Type B pancreatic cell (in vitro differentiated cells): ENCODE data around the gene PRKCG. TPM values are rescaled to one million over a fixed set of nuclear protein-coding genes. Genes with fewer than 3 reads are reported as not detected.
"Not testable (repeated sequence)": the region's sequence is repeated elsewhere in the genome, so short reads cannot be mapped to it uniquely, and the experiment has no call there.

Source experiments
- DNase-seq: peaks from one replicate; pipeline ENCODE4 v3.0.0; 2021; ENCODE audit warnings: mixed read lengths; ENCODE audit not compliant: unreplicated experiment; ENCODE audit errors: extremely low spot score
- H3K27ac Mint-ChIP-seq: 2 replicates; pipeline ENCODE4 v1.8.0; 2021; ENCODE audit warnings: mild to moderate bottlenecking, mixed read lengths
- H3K27me3 Mint-ChIP-seq: 2 replicates; pipeline ENCODE4 v1.8.0; 2021; ENCODE audit warnings: mixed read lengths
- H3K36me3 Mint-ChIP-seq: 2 replicates; pipeline ENCODE4 v1.8.0; 2021; ENCODE audit warnings: mixed read lengths
- H3K4me1 Mint-ChIP-seq: one replicate; pipeline ENCODE4 v1.8.0; 2021; ENCODE audit warnings: mixed read lengths; ENCODE audit not compliant: unreplicated experiment
- H3K4me3 Mint-ChIP-seq: 2 replicates; pipeline ENCODE4 v1.8.0; 2021; ENCODE audit warnings: mild to moderate bottlenecking, mixed read lengths
- H3K9me3 Mint-ChIP-seq: 2 replicates; pipeline ENCODE4 v1.8.0; 2021; ENCODE audit warnings: mixed read lengths
- CTCF ChIP-seq: fragments of 200-600 bp; sonication (generic); conservative IDR thresholded peaks from 2 replicates; pipeline ENCODE4 v1.5.0; 2021; ENCODE audit warnings: antibody characterized with exemption, mild to moderate bottlenecking
- total RNA-seq: library from RNA; stranded (reverse); gene quantifications from 2 replicates; pipeline ENCODE4 v1.2.1, GENCODE V29; 2021; ENCODE audit warnings: low replicate concordance

The PRKCG gene
- total RNA-seq, 1 donor from 2014 or later: 3.1 TPM

GRCh38 chr19:53947624-53948023 lies 65.6 kb downstream of the PRKCG start:
- DNase-seq: no peak
- Mint-ChIP-seq H3K4me3 (no peak overlapping the region), H3K27me3 (peaks cover 54% of the 10 kb centered on the region), H3K27ac (no peak overlapping the region), H3K36me3 (no peaks in the 10 kb centered on the region), H3K9me3 (peaks cover 4% of the 10 kb centered on the region), H3K4me1 (no peaks in the 10 kb centered on the region)
- no peak for TF ChIP-seq CTCF

GRCh38 chr19:53948611-53949010 lies 66.6 kb downstream of the PRKCG start:
- H3K36me3 Mint-ChIP-seq, H3K27ac Mint-ChIP-seq, H3K9me3 Mint-ChIP-seq, DNase-seq, H3K4me1 Mint-ChIP-seq, H3K4me3 Mint-ChIP-seq: not testable (repeated sequence)
- peaks cover 46% of the 10 kb centered on the region for H3K27me3 Mint-ChIP-seq

- Mint-ChIP-seq H3K27me3 (peaks cover 33% of the 10 kb centered on the region), H3K27ac (no peak overlapping the region), H3K9me3 (no peaks in the 10 kb centered on the region), H3K36me3 (no peaks in the 10 kb centered on the region), H3K4me1 (no peaks in the 10 kb centered on the region), H3K4me3 (no peak overlapping the region)
- DNase-seq: no peak
- TF ChIP-seq CTCF: no peak
These were observed 69.4 kb downstream of the PRKCG start for GRCh38 chr19:53951436-53951835.

GRCh38 chr19:53951947-53952346 lies 70.0 kb downstream of the PRKCG start:
- H3K9me3 Mint-ChIP-seq: no peaks in the 10 kb centered on the region
- no peaks in the 10 kb centered on the region for H3K4me1 Mint-ChIP-seq
- no peak overlapping the region for H3K4me3 Mint-ChIP-seq
- no peak for TF ChIP-seq CTCF
- no peak for DNase-seq
- H3K27me3 Mint-ChIP-seq: peaks cover 38% of the 10 kb centered on the region
- H3K36me3 Mint-ChIP-seq: no peaks in the 10 kb centered on the region
- H3K27ac Mint-ChIP-seq: no peak overlapping the region

GRCh38 chr19:53953383-53953782 lies 71.4 kb downstream of the PRKCG start:
- Mint-ChIP-seq H3K4me3 (no peak overlapping the region), H3K27me3 (peaks cover 43% of the 10 kb centered on the region), H3K27ac (no peak overlapping the region), H3K9me3 (no peaks in the 10 kb centered on the region), H3K4me1 (peaks cover 4% of the 10 kb centered on the region), H3K36me3 (no peaks in the 10 kb centered on the region)
- no peak for DNase-seq
- TF ChIP-seq CTCF: no peak

Other genes with a start within 250 kb of the PRKCG start
- gene NLRP12, start 57.9 kb upstream of the PRKCG start, total RNA-seq: not detected in 2 replicates
- 69.5 and 73.5 TPM in 2 replicates for gene MYADM, start 14.3 kb upstream of the PRKCG start, total RNA-seq
- 0.67 and 6.0 TPM in 2 replicates for gene CACNG7, start 27.1 kb downstream of the PRKCG start, total RNA-seq
- 0.05 and 0.97 TPM in 2 replicates for gene CACNG8, start 80.7 kb downstream of the PRKCG start, total RNA-seq
- gene CACNG6, start 109.4 kb downstream of the PRKCG start, total RNA-seq: 0.27 and 0.98 TPM in 2 replicates
- gene VSTM1, start 181.7 kb downstream of the PRKCG start, total RNA-seq: not detected in 2 replicates
- gene TARM1, start 199.2 kb downstream of the PRKCG start, total RNA-seq: not detected in 2 replicates
- gene OSCAR, start 218.6 kb downstream of the PRKCG start, total RNA-seq: not detected in 2 replicates
- gene NDUFA3, start 220.7 kb downstream of the PRKCG start, total RNA-seq: 140 and 155 TPM in 2 replicates
- 14.1 and 17.0 TPM in 2 replicates for gene TFPT, start 233.5 kb downstream of the PRKCG start, total RNA-seq
- 80.5 and 89.8 TPM in 2 replicates for gene PRPF31, start 233.6 kb downstream of the PRKCG start, total RNA-seq